ENCODE data around the gene TXK.

The TXK gene

DNA sequence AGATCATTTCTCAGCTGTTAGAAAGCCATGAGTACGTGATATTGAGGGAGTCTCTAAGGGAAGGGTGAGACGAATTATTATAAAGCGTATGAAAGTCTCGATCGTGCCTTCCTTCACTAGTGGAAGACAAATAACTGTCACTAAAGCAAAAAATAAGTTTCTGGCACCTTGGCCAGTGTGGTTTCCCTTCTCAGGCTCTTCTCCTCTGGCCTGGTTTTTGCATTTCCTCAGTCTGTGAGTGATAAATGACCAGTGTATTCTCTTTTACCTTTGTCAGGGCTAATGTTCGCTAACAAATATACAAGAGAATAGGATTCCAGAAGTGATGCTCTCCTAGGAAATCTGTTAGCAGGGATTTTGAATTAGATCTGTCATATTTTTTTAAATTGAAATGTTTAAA lies 19.6 kb downstream of the TXK start:
- Histone ChIP-seq H3K36me3 (ENCODE audit: control insufficient read depth, insufficient read depth, low read length) (no peaks in the 10 kb centered on the region), H3K9ac (ENCODE audit: low read length) (no peak overlapping the region), H3K27me3 (ENCODE audit: control insufficient read depth, insufficient read depth, low read length) (no peaks in the 10 kb centered on the region), H3K4me1 (ENCODE audit: control insufficient read depth, insufficient read depth, low read length) (peaks cover 7% of the 10 kb centered on the region), H3K4me3 (ENCODE audit: low read length) (no peak overlapping the region), H3K9me3 (ENCODE audit: control insufficient read depth, low read length) (no peaks in the 10 kb centered on the region)

DNA sequence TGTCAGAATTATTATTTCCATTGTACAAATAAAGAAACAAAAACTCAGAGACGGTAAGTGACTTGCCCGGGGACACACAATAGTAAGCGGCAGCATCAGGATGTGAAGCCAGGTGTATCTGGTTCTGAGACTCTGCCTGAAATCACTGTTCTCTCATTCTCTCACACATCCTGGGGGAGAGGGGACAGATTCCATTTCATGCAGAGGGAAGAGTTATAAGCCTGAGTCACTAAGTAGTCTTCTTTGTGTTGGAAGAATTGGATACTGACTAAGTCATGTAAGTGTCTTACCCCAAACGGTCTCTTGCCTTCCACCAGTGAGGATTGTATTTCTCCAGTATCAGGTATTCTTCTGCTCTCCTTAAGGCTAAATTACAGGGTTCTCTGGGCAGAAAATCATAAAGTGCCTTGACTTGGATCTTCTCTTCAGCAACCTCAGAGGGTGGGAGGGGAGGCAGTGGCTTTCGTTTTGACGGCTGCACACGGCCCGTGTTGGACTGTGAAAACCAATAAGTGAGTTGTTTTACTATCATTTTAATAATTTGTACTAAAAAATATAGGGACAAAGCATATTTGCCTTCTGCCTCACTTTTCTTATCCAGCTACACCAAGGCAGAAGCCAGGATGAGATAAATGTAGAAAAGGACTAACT lies 21.9 kb downstream of the TXK start:
- H3K4me1 ChIP-seq (ENCODE audit: control insufficient read depth, insufficient read depth, low read length) = peaks cover 17% of the 10 kb centered on the region
- H3K27me3 ChIP-seq (ENCODE audit: control insufficient read depth, insufficient read depth, low read length) = no peaks in the 10 kb centered on the region
- no peak overlapping the region for H3K4me3 ChIP-seq (ENCODE audit: low read length)
- H3K9me3 ChIP-seq (ENCODE audit: control insufficient read depth, low read length) = no peaks in the 10 kb centered on the region
- H3K9ac ChIP-seq (ENCODE audit: low read length) = no peak overlapping the region
- H3K36me3 ChIP-seq (ENCODE audit: control insufficient read depth, insufficient read depth, low read length) = no peaks in the 10 kb centered on the region

- no peak overlapping the region for H3K4me3 ChIP-seq (ENCODE audit: low read length)
- no peaks in the 10 kb centered on the region for H3K9me3 ChIP-seq (ENCODE audit: control insufficient read depth, low read length)
- H3K4me1 ChIP-seq (ENCODE audit: control insufficient read depth, insufficient read depth, low read length) = peaks cover 17% of the 10 kb centered on the region
- no peaks in the 10 kb centered on the region for H3K27me3 ChIP-seq (ENCODE audit: control insufficient read depth, insufficient read depth, low read length)
- no peaks in the 10 kb centered on the region for H3K36me3 ChIP-seq (ENCODE audit: control insufficient read depth, insufficient read depth, low read length)
- no peak overlapping the region for H3K9ac ChIP-seq (ENCODE audit: low read length)
Observed at GRCh38 chr4:48110452-48110978, 23.5 kb downstream of the TXK start.

GRCh38 chr4:48109413-48110263 lies 24.4 kb downstream of the TXK start:
- Histone ChIP-seq H3K36me3 (ENCODE audit: control insufficient read depth, insufficient read depth, low read length) (no peaks in the 10 kb centered on the region), H3K27me3 (ENCODE audit: control insufficient read depth, insufficient read depth, low read length) (no peaks in the 10 kb centered on the region), H3K9ac (ENCODE audit: low read length) (no peak overlapping the region), H3K9me3 (ENCODE audit: control insufficient read depth, low read length) (no peaks in the 10 kb centered on the region), H3K4me1 (ENCODE audit: control insufficient read depth, insufficient read depth, low read length) (peaks cover 17% of the 10 kb centered on the region), H3K4me3 (ENCODE audit: low read length) (no peak overlapping the region)

GRCh38 chr4:48108309-48109073 lies 25.6 kb downstream of the TXK start:
- H3K27me3 ChIP-seq (ENCODE audit: control insufficient read depth, insufficient read depth, low read length) = no peaks in the 10 kb centered on the region
- no peak overlapping the region for H3K4me3 ChIP-seq (ENCODE audit: low read length)
- no peaks in the 10 kb centered on the region for H3K36me3 ChIP-seq (ENCODE audit: control insufficient read depth, insufficient read depth, low read length)
- H3K4me1 ChIP-seq (ENCODE audit: control insufficient read depth, insufficient read depth, low read length) = peaks cover 17% of the 10 kb centered on the region
- H3K9me3 ChIP-seq (ENCODE audit: control insufficient read depth, low read length) = no peaks in the 10 kb centered on the region
- no peak overlapping the region for H3K9ac ChIP-seq (ENCODE audit: low read length)

- H3K4me1 ChIP-seq (ENCODE audit: control insufficient read depth, insufficient read depth, low read length) = peaks cover 12% of the 10 kb centered on the region
- H3K4me3 ChIP-seq (ENCODE audit: low read length) = no peak overlapping the region
Observed at GRCh38 chr4:48105230-48105629, 28.8 kb downstream of the TXK start.

GRCh38 chr4:48103483-48104139 lies 30.4 kb downstream of the TXK start:
- Histone ChIP-seq H3K9me3 (ENCODE audit: control insufficient read depth, low read length) (no peaks in the 10 kb centered on the region), H3K4me1 (ENCODE audit: control insufficient read depth, insufficient read depth, low read length) (peaks cover 2% of the 10 kb centered on the region), H3K9ac (ENCODE audit: low read length) (no peak overlapping the region), H3K36me3 (ENCODE audit: control insufficient read depth, insufficient read depth, low read length) (no peaks in the 10 kb centered on the region), H3K27me3 (ENCODE audit: control insufficient read depth, insufficient read depth, low read length) (no peaks in the 10 kb centered on the region), H3K4me3 (ENCODE audit: low read length) (no peak overlapping the region)

More at GRCh38 chr4:48105230-48105629, 28.8 kb downstream of the TXK start:
- H3K9ac ChIP-seq (ENCODE audit: low read length) = no peak overlapping the region
- H3K36me3 ChIP-seq (ENCODE audit: control insufficient read depth, insufficient read depth, low read length) = no peaks in the 10 kb centered on the region
- H3K9me3 ChIP-seq (ENCODE audit: control insufficient read depth, low read length) = no peaks in the 10 kb centered on the region
- no peaks in the 10 kb centered on the region for H3K27me3 ChIP-seq (ENCODE audit: control insufficient read depth, insufficient read depth, low read length)

GRCh38 chr4:48102303-48102702 lies 31.7 kb downstream of the TXK start:
- Histone ChIP-seq H3K9ac (ENCODE audit: low read length) (no peak overlapping the region), H3K4me3 (ENCODE audit: low read length) (no peak overlapping the region), H3K27me3 (ENCODE audit: control insufficient read depth, insufficient read depth, low read length) (no peaks in the 10 kb centered on the region), H3K9me3 (ENCODE audit: control insufficient read depth, low read length) (no peaks in the 10 kb centered on the region), H3K36me3 (ENCODE audit: control insufficient read depth, insufficient read depth, low read length) (no peaks in the 10 kb centered on the region), H3K4me1 (ENCODE audit: control insufficient read depth, insufficient read depth, low read length) (no peaks in the 10 kb centered on the region)

DNA sequence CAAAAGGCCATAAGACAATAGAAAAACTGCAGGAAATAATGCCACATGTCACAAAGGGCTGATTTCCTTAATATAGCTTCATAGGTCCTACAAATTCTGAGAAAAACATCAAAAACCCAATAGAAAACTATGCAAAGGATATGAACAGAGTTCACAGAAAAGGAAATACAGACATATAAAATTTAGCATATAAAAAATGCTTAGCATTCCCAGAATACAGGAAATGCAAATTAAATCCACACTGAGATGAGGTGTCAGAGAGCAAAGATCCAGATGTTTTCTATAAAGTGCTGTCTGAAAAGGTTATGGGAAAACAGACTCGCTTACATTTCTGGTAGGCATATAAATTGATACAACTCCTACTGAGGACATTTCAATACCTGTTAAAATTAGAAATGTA lies 33.8 kb downstream of the TXK start:
- Histone ChIP-seq H3K36me3 (ENCODE audit: control insufficient read depth, insufficient read depth, low read length) (no peaks in the 10 kb centered on the region), H3K4me1 (ENCODE audit: control insufficient read depth, insufficient read depth, low read length) (no peaks in the 10 kb centered on the region), H3K27me3 (ENCODE audit: control insufficient read depth, insufficient read depth, low read length) (no peaks in the 10 kb centered on the region), H3K9ac (ENCODE audit: low read length) (no peak overlapping the region), H3K4me3 (ENCODE audit: low read length) (no peak overlapping the region), H3K9me3 (ENCODE audit: control insufficient read depth, low read length) (no peaks in the 10 kb centered on the region)

GRCh38 chr4:48095441-48095840 lies 38.6 kb downstream of the TXK start:
- H3K4me3 ChIP-seq (ENCODE audit: low read length) = no peak overlapping the region

GRCh38 chr4:48093991-48094416 lies 40.0 kb downstream of the TXK start:
- Histone ChIP-seq H3K9me3 (ENCODE audit: control insufficient read depth, low read length) (no peaks in the 10 kb centered on the region), H3K4me1 (ENCODE audit: control insufficient read depth, insufficient read depth, low read length) (no peaks in the 10 kb centered on the region), H3K9ac (ENCODE audit: low read length) (no peak overlapping the region), H3K4me3 (ENCODE audit: low read length) (no peak overlapping the region), H3K36me3 (ENCODE audit: control insufficient read depth, insufficient read depth, low read length) (no peaks in the 10 kb centered on the region), H3K27me3 (ENCODE audit: control insufficient read depth, insufficient read depth, low read length) (no peaks in the 10 kb centered on the region)

More at GRCh38 chr4:48095441-48095840, 38.6 kb downstream of the TXK start:
- Histone ChIP-seq H3K27me3 (ENCODE audit: control insufficient read depth, insufficient read depth, low read length) (no peaks in the 10 kb centered on the region), H3K9ac (ENCODE audit: low read length) (no peak overlapping the region), H3K4me1 (ENCODE audit: control insufficient read depth, insufficient read depth, low read length) (no peaks in the 10 kb centered on the region), H3K9me3 (ENCODE audit: control insufficient read depth, low read length) (no peaks in the 10 kb centered on the region), H3K36me3 (ENCODE audit: control insufficient read depth, insufficient read depth, low read length) (no peaks in the 10 kb centered on the region)

Data from mucosa of stomach (tissue), 1 donor.